GM11168 (cell line): Measurements from ENCODE around the gene TWSG1.
"Not testable (repeated sequence)": the region's sequence is repeated elsewhere in the genome, so short reads cannot be mapped to it uniquely, and the experiment has no call there.

Source experiments
- in situ Hi-C: fragments of 300-500 bp; cut with MboI; formaldehyde crosslinking; loops from one replicate; pipeline ENCODE4 v1.12.0; 2022; ENCODE audit warnings: low sequenced_read_pairs; ENCODE audit not compliant: unreplicated experiment

Gene TWSG1

DNA sequence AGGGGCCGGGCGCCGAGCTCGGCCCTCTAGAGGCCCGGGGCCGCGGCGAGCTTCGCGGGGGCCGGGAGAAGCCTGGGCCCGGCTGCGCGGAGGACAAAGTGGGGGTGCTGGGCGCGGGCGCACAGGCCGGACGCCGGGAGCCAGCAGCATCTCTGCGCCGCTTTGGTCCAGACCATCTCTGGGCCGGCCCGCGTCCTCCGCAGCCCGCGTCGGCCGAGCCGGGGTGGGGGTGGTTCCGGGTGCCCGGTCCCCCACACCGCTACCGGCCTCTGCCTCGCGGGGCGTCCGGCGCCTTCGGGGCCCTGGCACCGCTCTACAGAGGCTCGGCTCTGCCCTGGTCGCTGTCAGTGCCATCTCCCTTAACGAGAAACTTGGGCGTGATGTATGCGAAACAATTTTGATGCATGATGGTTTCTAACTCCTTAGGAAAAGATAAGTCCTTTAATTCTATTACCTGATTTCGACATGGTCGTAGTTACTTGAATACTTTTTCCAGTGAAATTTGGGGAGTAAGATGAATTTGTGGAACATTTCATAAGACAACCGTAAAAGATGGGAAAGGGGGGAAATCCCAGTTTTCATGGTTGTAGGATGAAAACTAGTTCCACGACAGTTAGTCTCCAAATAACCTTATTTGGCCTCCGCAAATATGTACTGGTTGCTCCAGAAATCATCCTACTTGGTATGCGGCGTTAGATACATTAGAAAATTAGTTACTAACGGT, 562 bp downstream of the TWSG1 start:
- in situ Hi-C loops, result no loop called here

DNA sequence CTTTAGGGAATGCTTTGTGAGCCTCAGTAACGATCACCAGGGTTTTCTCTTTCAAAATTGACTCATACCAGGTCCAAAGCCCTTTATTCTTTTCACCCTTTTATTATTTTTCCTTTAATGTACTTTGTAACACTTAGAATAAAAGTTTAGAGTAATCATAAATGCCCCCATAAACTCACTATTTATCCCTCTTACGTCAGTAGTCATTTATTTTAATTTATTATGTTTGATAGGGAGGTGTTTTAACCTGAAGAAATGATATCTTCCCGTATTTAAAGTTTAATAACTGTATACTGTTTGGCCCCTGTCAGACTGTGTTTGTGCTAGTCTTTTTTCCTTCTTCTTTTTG, 1.1 kb downstream of the TWSG1 start:
- in situ Hi-C loops, result no loop called here

DNA sequence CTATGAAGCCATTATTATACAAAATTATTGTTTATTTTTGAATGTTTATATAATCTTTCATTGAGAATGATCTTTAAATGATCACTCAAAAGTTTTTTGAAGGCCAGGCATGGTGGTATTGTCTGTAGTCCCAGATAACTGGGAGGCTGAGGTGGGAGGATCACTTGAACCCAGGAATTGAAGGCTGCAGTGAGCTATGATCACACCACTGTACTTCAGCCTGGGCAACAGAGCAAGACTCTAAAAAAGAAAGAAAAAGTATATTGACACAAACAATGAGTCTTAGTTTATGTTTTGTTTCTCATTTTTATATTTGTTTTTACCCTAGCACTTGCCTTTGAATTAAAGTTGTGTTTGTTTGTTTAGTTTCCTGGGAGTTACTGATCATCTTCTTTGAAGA, 2.3 kb downstream of the TWSG1 start:
- in situ Hi-C loops, result no loop called here

DNA sequence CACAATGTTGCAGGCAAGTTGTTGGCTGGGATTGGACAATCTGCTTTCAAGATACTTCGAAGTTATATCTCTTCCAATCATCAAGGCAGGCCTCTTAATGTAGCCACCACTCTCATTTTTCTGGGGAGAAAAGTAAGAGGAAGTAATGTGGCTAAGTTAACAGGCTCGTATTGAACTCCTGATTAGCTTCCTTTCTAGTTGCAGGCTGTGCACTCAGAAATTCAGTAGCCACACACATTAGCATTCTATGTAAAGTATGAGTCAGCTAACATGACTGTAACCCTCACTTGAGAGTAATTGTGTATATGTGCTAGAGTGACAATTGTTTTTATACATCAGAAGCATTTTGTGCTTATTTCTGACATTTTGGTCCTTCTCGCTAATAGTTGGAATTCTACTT, 3.3 kb downstream of the TWSG1 start:
- in situ Hi-C loops, result no loop called here

DNA sequence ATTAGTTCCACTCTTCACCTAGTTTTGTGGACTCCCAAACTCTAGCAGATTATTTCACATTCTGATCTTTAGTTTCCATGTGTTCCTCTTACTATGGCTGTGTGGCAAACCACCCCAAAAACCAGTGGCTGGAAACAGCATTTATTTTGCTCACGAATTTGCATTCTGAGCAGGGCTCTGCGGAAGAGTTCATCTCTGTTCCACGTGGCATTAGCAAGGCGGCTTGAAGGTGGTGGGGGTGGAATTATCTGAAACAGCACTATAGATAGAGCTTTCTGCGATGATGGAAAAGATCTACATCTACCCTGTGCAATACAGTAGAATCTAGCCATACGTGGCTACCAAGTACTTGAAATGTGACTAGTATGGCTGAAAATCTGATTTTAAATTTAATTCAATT, 5.9 kb downstream of the TWSG1 start:
- in situ Hi-C loops, result no loop called here

DNA sequence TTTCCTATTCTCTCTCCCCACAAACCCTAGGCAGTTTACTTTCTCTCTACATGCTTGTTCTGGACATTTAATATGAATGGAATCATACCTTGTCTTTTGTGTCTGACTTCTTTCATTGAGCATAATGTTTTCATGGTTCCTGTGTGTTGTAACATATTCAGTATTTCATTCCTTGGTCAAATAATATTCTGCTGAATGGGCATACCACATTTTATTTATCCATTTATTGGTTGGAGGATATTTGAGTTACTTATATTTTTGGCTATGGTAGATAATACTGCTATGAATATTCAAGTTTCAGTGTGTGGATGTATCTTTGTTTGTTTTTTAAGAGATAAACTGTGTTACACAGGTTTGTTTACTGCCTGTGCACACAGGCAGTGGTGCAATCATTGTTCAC, 9.0 kb downstream of the TWSG1 start:
- in situ Hi-C loops, result no loop called here

DNA sequence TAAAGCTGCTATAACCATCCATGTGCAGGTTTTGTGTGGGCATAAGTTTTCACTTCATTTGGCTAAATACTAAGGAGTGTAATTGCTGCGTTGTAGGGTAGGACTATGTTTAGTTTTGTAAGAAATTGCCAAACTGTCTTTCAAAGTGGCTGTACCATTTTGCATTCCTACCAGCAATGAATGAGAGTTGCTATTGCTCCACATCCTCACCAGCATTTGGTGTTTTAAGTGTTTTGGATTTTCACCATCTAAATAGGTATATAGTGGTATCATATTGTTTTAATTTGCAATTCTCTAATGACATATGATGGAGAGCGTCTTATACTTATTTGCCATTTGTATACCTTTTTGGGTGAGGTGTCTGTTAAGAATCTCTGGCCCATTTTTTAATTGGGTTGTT, 12.2 kb downstream of the TWSG1 start:
- in situ Hi-C loops, result no loop called here

DNA sequence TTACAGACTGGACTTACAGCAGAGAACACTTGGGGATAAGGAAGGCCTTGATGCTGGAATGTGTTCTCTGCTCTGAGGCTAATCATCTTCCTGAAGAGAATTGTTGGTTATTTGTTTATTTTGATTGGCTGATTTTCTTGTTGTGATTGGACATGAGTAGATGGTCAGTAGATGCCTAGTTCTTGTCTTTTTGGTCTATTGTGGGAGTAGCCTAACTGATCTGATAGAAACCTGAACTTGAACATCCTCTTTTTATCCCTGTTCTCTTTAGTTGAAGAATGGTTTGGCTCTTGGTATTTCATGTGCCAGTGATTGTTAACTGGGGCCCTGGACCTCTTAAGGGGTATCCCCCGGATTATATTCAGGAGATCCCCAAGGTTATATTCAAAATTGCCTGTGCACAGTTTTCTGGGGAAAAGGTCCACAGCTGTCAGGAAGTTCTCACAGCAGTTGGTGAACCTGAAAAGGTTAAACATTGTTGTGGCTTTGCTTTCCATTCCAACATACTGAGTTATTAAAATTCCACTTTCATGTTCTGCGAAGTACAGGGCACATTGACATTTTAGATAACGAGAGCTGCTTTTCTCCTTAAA, 13.6 kb downstream of the TWSG1 start:
- in situ Hi-C loops, result no loop called here

DNA sequence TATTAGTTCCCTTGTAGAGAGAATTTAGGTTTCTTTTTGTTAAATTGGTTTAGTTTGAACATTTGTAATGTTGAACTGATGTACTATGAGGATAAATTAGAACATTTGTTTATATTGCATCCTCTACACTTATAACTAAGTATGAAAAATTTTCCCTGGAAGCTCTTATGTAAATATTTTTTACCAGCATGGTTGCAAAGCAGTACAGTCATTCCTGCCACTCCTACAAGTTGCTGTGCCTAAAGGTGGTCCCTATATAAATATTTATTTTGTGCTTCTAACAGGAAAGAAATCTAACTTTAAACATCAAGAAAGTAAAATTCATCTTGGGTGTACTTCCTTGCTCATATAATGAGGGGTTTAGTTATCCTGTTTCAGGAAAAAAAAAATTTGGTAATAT, 14.2 kb downstream of the TWSG1 start:
- in situ Hi-C loops, result no loop called here

DNA sequence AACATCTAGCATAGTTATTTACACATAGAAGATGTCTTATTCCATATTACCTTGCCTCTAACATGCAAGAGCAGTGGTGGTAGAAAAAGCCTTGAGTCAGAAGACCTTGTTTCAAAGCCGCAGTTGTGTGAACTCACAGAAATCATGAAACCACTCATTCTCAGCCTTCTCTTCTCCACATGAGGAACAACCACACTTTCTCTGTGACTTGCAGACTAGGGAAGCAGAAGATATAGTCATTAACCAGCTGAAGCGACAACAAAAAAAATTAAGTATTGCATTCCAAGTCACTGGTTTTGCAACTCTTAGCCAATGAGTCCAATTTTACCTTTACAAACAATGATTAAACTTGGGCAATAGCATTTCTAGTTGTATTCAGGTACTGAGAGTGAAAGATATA, 19.0 kb downstream of the TWSG1 start:
- in situ Hi-C loops, result no loop called here

DNA sequence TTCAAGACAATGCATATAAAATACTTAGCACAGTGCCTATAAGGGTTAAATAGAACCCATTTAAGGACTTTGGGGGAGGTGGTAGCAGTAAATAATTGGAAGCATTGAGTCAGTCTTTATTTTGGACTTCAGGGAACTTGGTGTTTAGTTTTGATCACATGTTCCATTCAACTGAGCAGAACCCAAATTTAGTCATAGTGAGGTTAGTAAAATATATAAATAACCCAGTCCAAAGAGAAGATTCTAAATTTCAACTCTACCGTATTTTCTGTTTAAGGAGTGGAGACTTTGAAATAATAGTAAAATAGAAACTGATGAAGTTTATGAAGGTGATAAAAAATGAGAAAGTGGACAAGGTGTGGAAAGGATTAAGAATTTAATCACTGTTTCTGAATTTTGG, 19.7 kb downstream of the TWSG1 start:
- in situ Hi-C loops, result no loop called here

DNA sequence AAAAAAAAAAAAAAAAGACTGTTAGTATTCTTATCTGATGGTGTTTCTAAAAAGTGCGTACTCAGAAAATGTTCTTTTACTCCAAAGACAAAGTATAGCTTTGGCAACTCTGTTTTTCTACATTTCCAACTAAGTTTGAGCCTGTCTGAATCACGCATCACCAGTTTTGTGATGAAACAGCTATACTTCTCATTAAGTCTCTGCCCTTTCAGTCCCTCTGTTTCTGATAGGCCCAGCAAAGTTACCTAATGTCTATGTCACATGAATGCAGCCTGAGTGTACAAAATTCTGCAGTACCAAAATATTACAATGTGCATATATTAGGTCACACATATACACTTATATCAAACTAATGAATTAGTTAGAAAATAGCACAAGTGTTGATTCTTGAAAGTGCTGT, 22.4 kb downstream of the TWSG1 start:
- in situ Hi-C loops, result no loop called here

DNA sequence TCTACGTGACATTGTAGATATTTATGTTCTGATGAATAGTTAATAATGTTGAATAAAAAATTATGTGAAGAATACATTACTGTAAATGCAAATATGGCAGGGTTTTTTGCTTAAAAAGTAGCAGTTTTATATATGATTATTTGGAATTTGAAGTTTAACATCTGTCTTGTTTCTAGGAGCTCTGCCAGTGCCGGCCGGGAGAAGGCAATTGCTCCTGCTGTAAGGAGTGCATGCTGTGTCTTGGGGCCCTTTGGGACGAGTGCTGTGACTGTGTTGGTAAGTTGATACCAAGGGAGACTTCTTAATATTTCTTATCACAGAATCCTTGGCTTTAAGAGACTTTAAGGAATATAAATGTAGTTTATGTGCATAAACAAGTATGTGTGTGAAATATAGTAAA, 25.2 kb downstream of the TWSG1 start:
- in situ Hi-C loops, result no loop called here

DNA sequence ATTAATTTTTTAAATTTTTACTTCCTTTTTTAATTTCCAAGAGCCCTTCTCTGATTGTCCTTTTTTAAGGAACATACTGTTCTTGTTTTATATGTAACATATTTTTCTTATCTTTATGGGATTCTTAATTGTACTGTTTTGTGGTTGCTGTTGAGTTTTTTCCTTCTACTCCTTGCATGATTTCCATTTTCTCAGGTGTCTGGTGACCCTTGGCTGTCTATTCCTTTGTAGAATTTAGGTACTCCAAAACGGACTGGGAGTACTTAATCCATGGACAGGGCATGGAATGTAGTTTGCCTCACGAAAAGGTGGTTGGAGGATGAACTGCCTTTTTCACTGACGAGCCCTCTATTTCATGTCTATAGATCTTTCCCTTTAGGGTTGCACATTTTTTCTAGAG, 26.6 kb downstream of the TWSG1 start:
- in situ Hi-C loops, result no loop called here

DNA sequence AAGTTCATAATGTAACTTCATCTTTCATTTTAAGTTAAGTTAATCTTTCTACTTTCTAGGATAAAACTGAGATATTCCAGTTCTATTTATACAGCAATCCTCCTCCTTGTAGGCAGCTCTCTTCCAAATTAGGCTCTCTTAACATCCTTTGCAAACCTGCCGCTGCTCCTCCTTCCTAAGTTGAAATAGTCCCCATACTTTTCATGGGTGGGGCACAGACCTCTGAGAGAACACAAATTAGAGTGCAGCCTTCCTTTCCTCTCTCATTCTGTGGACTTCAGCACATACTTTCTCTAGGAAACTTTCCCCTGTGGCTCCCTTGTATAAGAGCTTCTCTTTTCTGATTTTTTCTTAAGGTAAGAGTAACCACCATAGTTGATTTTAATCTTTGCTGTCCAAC, 28.3 kb downstream of the TWSG1 start:
- in situ Hi-C loops, result no loop called here

DNA sequence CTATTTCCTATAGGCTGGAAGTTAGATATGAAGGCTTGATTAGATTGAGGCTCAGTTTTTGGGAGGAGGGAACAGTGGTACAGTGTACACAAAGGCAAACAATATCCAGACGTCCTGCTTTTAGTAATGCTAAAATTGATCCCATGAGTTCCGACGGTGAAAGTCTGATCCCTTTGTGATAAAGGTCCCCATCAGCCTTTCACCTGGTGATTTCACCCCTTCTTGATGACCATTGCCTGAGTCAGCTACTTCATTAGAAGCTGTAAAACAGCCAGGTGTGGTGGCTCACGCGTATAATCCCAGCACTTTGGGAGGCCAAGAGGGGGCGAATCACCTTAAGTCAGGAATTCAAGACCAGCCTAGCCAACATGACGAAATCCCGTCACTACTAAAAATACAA, 29.7 kb downstream of the TWSG1 start:
- in situ Hi-C loops, result no loop called here

DNA sequence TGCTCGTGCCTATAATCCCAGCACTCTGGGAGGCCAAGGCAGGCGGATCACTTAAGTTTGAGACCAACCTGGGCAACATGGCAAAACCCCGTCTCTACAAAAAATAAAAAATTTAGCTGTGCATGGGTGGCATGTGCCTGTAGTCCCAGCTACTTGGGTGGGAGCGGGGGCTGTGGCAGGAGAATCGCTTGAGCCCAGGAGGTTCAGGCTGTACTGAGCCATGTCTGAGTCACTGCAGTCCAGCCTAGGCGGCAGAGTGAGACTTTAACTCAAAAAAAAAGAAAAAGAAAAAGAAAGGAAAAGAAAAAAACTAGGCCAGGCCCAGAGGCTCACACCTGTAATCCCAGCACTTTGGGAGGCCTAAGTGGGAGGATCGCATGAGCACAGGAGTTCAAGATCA, 30.8 kb downstream of the TWSG1 start:
- in situ Hi-C loops, result no loop called here

DNA sequence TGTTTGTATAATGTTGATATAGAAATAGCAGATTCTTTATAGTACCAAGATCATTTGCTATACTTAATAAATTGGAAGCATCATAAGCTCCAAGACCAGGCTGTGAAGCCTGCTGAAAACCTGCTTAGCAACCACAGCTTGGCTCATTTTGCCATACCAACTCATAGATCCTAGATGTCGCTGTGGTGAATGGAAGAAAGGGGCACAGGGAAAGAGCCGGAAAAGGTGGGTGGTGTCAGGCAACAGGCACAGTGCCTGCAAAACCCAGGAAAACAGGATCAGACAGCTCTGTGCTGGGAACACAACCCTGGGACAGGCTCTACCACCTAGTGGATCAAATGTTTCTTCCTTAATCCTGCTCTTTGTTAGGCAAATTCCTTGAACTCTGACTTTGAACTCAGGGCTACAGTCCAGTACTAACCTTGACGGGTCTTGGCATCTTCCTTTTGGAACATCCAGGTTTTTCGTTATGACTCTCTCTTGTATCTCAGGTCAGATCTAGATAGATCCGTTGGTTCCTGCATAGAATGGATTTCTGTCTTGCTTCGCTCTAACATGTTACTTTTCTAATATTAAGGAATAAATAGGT, 31.6 kb downstream of the TWSG1 start:
- in situ Hi-C loops, result no loop called here

DNA sequence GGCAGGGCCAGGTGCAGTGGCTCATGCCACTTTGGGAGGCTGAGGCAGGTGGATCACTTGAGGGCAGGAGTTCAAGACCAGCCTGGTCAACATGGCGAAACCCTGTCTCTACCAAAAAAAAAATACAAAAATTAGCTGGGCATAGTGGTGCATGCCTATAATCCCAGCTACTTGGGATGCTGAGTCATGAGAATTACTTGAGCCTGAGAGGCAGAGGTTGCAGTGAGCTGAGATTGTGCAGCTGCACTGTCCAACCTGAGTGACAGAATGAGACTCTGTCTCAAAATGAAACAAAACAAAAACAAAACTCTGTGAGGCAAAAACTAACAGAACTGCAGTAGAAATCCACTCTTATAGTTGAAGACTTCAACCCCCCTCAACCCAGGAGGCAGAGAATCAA, 38.7 kb downstream of the TWSG1 start:
- in situ Hi-C loops, result not testable (repeated sequence)

DNA sequence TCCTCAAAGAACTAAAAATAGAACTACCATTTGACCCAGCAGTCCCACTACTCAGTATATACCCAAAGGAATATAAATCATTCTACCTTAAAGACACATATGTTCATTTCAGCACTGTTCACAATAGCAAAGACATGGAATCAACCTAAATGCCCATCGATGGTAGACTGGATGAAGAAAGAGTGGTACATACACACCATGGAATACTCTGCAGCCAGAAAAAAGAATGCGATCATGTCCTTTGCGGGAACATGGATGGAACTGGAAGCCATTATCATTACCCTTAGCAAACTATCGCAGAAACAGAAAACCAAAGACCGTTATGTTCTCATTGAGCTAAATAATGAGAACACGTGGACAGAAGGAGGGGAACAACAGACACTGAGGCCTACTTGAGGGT, 44.5 kb downstream of the TWSG1 start:
- in situ Hi-C loops, result no loop called here

DNA sequence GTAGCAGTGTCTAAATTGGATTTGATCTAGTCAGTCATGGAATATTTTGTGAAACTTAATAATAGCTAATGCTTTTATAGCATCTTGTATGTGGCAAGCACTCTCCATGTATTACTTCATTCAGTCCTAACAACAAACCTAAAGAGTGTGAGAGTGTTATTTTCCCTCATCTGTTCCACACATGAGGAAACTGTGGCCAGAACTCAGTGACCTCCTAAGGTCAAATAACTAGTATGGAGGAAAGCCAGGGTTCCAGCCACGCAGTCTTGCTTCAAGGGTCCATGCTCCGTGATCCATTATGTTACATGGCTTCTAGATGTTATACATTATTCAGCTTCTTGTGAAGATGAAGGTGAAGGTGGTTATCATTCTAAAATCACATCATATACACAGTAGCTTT, 45.5 kb downstream of the TWSG1 start:
- in situ Hi-C loops, result no loop called here
